ENCODE results near the gene FDXR.

GRCh38 chr17:74893936-74894671 lies 21.3 kb upstream of the FDXR start:
- TF ChIP-seq GATA2 (IDR thresholded peaks at IDR 0.05; ENCODE audit: low read depth, low read length) (no peak), GATA3 (IDR thresholded peaks at IDR 0.05; ENCODE audit: low read depth, low read length) (no peak)

Data from SH-SY5Y (cell line).